IgD-negative memory B cell (primary cell): ENCODE measurements around the gene PZP. TPM values are rescaled to one million over a fixed set of nuclear protein-coding genes. Genes with fewer than 3 reads are reported as not detected.
A peak's percentile ranks its signal among the peaks of the same experiment; 100 is the strongest.
"Not testable (repeated sequence)": the region's sequence is repeated elsewhere in the genome, so short reads cannot be mapped to it uniquely, and the experiment has no call there.

ENCODE experiments used
- H3K27ac Mint-ChIP-seq, 3 donors: one replicate each; pipeline ENCODE4 v1.8.0; 2020 to 2022; ENCODE audit warnings: mild to moderate bottlenecking in 3 of 3, mixed read lengths in 3 of 3, moderate library complexity in 1 of 3
- H3K27me3 Mint-ChIP-seq: one replicate; pipeline ENCODE4 v1.8.0; 2021; ENCODE audit warnings: mixed read lengths
- H3K36me3 Mint-ChIP-seq: one replicate; pipeline ENCODE4 v1.8.0; 2020; ENCODE audit warnings: mild to moderate bottlenecking, mixed read lengths
- H3K4me1 Mint-ChIP-seq, 3 donors: one replicate each; pipeline ENCODE4 v1.8.0; 2020 to 2022; ENCODE audit warnings: mixed read lengths in 3 of 3, mild to moderate bottlenecking in 1 of 3
- H3K4me3 Mint-ChIP-seq, 4 donors: one replicate each; pipeline ENCODE4 v1.8.0; 2020 to 2022; ENCODE audit warnings: mild to moderate bottlenecking in 4 of 4, mixed read lengths in 4 of 4, moderate library complexity in 3 of 4
- H3K9me3 Mint-ChIP-seq, 3 donors: one replicate each; pipeline ENCODE4 v1.8.0; 2020 to 2021; ENCODE audit warnings: mixed read lengths in 3 of 3, mild to moderate bottlenecking in 1 of 3
- polyA plus RNA-seq: library from polyadenylated mRNA; unstranded; fragments of 300-500 nt; fragmentation: Illumina TruSeq; gene quantifications from one replicate; pipeline ENCODE4 v1.2.3, GENCODE V29; 2021

PZP gene
- not detected for polyA plus RNA-seq

DNA sequence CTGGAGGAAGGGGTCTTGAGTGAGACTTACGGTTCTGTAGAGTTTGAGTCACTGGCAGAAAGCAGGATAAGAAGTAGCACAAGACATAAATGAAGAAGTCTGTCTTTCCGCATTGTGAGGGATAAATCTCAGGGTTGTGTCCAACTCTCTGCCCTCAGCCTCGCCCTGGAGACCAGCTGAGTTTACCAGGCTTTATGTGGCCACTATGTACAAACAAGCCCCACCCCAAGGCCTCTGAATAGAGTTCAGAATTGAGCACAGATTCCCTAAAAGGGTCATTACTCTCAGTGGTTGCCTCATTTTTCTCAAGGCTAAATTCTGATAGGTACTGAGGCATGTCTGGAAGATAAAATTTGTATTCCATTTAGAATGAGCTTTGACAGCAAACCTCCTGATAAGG is at the start of gene PZP:
TSS of gene PZP (minus strand) at position 167 of the 400 bp plus-strand sequence. CDS start at position 113, 54 bp downstream.
- peaks cover 0 to 3% (median 0%) of the 10 kb centered on the region in 3 donors for H3K9me3 Mint-ChIP-seq

DNA sequence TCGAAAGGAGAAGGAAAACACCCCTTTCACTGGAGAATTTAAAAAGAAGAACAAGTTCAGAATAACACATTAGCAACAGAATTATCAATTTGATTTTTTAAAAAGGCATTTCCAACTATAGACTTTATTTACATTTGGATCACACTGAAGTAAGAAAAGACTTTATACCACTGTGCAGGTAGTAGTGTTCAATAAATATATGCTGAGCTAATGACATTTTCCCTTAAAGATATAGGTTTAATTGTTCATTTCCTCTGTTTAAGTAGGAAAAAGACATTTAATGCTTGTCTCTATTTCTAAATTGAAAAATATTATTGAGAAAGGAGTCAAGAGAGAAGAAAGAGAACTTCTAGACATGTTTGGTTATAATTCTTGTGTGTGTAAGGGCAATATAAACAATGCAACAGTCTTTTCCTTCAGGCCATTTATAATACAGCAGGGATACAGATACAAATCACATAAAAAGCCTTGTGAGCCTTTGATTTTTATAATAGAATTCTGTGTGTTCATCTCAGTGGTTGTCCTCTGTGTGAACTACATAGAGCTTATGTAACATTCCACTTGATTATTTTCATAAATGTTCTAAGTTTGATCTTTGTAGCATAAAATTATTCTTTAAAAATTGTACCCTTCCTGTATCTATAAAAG is 48.7 kb upstream of the PZP start:
- no peak overlapping the region for H3K4me3 Mint-ChIP-seq
- peaks cover 4% of the 10 kb centered on the region for H3K36me3 Mint-ChIP-seq
- H3K27ac Mint-ChIP-seq = no peak overlapping the region
- peaks cover 0 to 9% (median 0%) of the 10 kb centered on the region in 3 donors for H3K9me3 Mint-ChIP-seq
- H3K4me1 Mint-ChIP-seq = no peaks in the 10 kb centered on the region
- peaks cover 3% of the 10 kb centered on the region for H3K27me3 Mint-ChIP-seq

More for the DNA sequence above, at the start of gene PZP:
- H3K36me3 Mint-ChIP-seq = no peaks in the 10 kb centered on the region
- no peak within 1 kb of the TSS for H3K4me3 Mint-ChIP-seq
- no peak within 1 kb of the TSS for H3K27ac Mint-ChIP-seq
- no peaks in the 10 kb centered on the region for H3K4me1 Mint-ChIP-seq
- peaks cover 9% of the 10 kb centered on the region for H3K27me3 Mint-ChIP-seq

DNA sequence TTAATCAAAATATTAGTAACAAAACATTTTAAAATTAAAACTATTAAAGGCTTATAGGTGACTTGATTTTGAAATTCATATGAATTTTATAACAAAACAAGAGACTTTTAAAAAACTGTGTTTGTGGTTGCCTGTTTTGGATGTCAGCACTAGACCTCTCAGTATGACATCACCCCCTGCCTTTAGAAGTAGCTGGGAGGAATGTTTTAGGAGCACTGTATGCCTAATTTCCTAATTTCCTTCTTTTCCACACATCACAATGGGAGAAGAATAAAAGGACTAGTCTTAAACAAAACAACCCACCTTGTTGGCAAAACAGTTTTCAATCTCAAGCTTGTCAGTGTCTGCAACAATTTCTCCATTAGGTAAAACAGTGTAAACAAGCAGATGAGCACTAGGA is 48.1 kb upstream of the PZP start:
- Mint-ChIP-seq H3K36me3 (peaks cover 5% of the 10 kb centered on the region), H3K4me1 (no peaks in the 10 kb centered on the region), H3K27ac (no peak overlapping the region)

DNA sequence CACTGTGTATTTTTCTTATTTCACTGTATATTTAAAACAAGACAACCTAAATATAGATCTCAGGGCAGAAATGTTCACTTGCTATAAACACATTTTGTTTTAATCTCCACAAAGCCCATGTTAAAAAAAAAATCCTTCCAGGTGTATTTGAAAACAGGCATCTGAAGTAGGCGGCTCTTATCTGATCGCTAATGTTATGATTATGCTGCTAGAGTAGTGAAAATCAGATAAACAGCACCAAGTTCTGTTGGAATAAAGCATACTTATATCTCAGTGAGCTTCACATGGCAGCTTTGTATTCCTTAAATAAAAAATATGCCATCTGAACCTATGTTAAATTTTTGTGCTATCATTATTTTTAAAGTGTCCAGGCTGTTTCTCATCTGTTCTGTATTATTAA is 47.6 kb upstream of the PZP start:
- Mint-ChIP-seq H3K36me3 (peaks cover 6% of the 10 kb centered on the region), H3K4me3 (no peak overlapping the region), H3K4me1 (no peaks in the 10 kb centered on the region), H3K27me3 (peaks cover 7% of the 10 kb centered on the region), H3K9me3 (peaks cover 0 to 9% (median 0%) of the 10 kb centered on the region in 3 donors), H3K27ac (no peak overlapping the region)

More for the DNA sequence above, 48.1 kb upstream of the PZP start:
- no peak overlapping the region for H3K4me3 Mint-ChIP-seq
- H3K27me3 Mint-ChIP-seq = peaks cover 3% of the 10 kb centered on the region
- peaks cover 0 to 9% (median 0%) of the 10 kb centered on the region in 3 donors for H3K9me3 Mint-ChIP-seq

DNA sequence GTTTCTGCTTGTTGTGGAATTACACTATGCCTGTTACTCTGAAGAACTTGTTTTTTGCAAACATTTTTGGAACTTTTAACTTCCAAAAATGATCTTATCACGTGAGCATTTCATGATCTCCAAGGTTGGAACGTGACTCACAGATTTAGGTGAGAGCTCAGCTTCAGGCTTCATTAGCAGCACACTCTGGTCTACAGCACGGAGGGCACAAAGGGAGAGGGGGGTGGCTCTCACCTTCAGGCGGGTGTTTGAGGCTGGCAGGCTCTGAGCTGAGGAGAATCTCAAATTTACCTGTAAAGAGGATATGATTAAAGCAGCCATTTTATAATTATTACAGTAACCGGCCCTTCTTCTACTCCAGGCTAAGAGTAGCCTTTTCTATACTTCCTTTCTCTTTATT is 45.3 kb upstream of the PZP start:
- H3K27ac Mint-ChIP-seq = no peak overlapping the region
- H3K27me3 Mint-ChIP-seq = peaks cover 16% of the 10 kb centered on the region

DNA sequence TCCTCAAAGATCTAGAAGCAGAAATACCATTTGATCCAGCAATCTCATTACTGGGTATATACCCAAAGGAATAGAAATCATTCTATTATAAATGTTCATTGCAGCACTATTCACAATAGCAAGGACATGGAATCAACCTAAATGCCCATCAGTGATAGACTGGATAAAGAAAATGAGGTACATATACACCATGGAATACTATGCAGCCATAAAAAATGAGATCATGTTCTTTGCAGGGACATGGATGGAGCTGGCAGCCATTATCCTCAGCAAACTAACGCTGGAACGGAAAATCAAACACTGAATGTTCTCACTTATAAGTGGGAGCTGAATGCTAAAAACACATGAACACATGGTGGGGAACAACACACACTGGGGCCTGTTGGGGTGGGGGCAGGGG is 44.6 kb upstream of the PZP start:
- not testable (repeated sequence) for H3K36me3 Mint-ChIP-seq, H3K4me1 Mint-ChIP-seq, H3K27ac Mint-ChIP-seq, H3K4me3 Mint-ChIP-seq
- H3K9me3 Mint-ChIP-seq = peaks cover 0 to 13% (median 0%) of the 10 kb centered on the region in 3 donors
- peaks cover 20% of the 10 kb centered on the region for H3K27me3 Mint-ChIP-seq

More for the DNA sequence above, 45.3 kb upstream of the PZP start:
- Mint-ChIP-seq H3K4me1 (no peaks in the 10 kb centered on the region), H3K36me3 (peaks cover 6% of the 10 kb centered on the region), H3K4me3 (no peak overlapping the region), H3K9me3 (peaks cover 0 to 13% (median 0%) of the 10 kb centered on the region in 3 donors)

DNA sequence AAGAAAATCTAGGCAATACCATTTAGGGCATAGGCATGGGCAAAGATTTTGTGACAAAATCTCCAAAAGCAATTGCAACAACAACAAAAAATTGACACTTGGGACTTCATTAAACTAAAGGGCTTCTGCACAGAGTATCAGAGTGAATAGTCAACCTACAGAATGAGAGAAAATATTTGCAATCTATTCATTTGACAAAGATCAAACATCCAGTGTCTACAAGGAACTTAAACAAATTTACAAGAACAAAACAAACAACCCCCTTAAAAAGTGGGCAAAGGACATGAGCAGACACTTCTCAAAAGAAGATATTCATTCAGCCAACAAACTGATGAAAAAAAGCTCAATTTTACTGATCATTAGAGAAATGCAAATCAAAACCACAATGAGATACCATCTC is 44.1 kb upstream of the PZP start:
- no peak overlapping the region for H3K27ac Mint-ChIP-seq
- H3K27me3 Mint-ChIP-seq = peaks cover 21% of the 10 kb centered on the region
- peaks cover 0 to 13% (median 0%) of the 10 kb centered on the region in 3 donors for H3K9me3 Mint-ChIP-seq
- no peaks in the 10 kb centered on the region for H3K4me1 Mint-ChIP-seq
- H3K4me3 Mint-ChIP-seq = no peak overlapping the region
- peaks cover 6% of the 10 kb centered on the region for H3K36me3 Mint-ChIP-seq

DNA sequence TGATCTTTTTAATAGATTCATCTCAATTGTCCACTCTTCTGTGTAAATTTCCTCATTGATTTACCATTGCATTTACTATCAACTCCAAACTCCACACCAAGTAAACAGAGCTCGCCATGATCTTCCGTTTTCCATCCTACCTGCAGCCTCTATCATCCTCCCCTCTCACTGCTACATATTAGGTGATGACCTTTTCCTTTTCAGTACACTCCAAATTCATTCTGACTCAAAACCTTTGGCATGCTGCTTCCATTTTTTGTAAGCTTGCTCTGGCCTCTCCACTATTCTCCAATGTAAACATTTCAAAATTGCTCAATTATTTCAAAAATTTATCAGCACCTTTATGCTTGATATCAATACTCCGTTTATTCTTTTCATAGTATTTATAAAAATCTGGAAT is 40.2 kb upstream of the PZP start:
- H3K4me3 Mint-ChIP-seq = no peak overlapping the region
- H3K4me1 Mint-ChIP-seq = peaks cover 0 to 4% (median 2%) of the 10 kb centered on the region in 3 donors
- H3K27ac Mint-ChIP-seq = no peak overlapping the region
- peaks cover 0 to 13% (median 0%) of the 10 kb centered on the region in 3 donors for H3K9me3 Mint-ChIP-seq
- H3K36me3 Mint-ChIP-seq = peaks cover 6% of the 10 kb centered on the region
- peaks cover 29% of the 10 kb centered on the region for H3K27me3 Mint-ChIP-seq

DNA sequence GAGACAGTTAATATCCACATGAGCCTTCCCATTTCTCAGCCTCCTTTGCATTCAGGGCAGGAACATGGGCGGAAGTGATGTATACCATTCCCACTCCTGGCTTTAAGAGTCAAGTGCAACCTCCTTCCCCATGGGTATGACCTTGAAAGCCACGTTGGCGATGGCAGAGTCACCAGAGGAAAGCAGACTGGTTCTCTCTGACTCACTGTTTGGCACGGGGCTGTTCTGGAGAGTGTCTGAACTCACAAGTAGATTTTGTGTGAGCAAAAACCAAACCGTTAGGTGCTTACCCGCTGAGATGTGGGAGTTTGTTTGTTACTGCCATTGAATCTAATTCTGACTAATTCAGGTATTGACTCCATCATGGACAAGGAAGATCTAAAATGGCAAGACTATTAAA is 36.7 kb upstream of the PZP start:
- Mint-ChIP-seq H3K4me1 (peaks cover 2 to 8% (median 4%) of the 10 kb centered on the region in 3 donors), H3K36me3 (no peaks in the 10 kb centered on the region), H3K27me3 (peaks cover 23% of the 10 kb centered on the region), H3K4me3 (no peak overlapping the region), H3K27ac (no peak overlapping the region), H3K9me3 (no peaks in the 10 kb centered on the region)

DNA sequence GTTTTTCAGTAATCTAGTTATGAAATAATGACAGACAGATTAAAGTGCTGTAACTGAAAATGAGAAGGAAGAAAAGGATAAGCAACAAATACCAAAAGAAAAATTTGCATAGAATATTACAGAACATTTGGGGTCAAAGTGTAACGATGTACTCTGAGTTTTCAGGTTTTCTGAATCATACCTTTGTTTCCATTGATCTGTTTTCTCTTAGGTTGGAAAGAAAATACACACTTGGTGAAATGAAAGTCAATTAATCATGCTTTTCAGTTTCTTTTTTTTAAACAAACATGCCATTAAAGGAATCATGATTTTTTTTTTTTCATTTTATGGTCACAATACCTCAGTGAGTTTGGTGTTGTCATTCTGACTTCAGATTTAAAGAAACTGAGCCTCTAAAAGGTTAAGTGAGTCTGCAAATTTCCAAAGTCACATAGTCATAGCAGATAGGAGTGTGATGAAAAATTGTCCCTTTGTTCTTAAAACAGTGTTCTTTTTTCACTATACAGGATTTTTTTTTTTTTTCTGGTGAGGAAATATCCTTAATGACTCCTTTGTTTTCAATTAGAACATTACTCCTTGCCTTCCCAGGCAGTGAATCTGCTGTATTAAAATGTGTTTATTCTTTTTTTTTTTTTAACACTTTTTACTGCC is 35.9 kb upstream of the PZP start:
- Mint-ChIP-seq H3K27ac (no peak overlapping the region), H3K27me3 (peaks cover 23% of the 10 kb centered on the region), H3K4me3 (no peak overlapping the region), H3K36me3 (no peaks in the 10 kb centered on the region), H3K4me1 (peaks cover 2 to 9% (median 4%) of the 10 kb centered on the region in 3 donors), H3K9me3 (no peaks in the 10 kb centered on the region)

DNA sequence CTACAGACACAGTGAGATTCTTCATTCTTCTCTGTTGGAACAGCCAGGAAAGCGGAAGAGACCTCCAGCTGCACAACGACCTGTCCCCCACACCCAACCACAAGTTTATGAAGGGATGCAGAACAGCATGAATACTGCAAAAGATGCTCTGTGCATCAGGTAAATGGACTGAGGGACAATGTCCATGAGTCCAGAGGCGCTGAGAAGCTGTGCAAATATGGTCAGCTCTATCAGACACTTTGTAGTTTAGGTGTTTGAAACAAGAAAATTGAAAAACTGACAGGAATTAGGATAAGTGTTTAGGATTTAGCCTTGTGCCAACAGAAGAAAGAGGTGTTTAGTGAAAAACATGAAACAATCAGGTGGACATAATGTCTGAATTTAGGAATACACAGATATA is 33.1 kb upstream of the PZP start:
- H3K9me3 Mint-ChIP-seq = no peaks in the 10 kb centered on the region
- H3K36me3 Mint-ChIP-seq = peaks cover 2% of the 10 kb centered on the region
- H3K4me3 Mint-ChIP-seq = peak overlapping the region in 1 of 4 donors; percentile 2
- no peak overlapping the region for H3K27ac Mint-ChIP-seq
- H3K27me3 Mint-ChIP-seq = peaks cover 14% of the 10 kb centered on the region
- peaks cover 2 to 9% (median 4%) of the 10 kb centered on the region in 3 donors for H3K4me1 Mint-ChIP-seq

DNA sequence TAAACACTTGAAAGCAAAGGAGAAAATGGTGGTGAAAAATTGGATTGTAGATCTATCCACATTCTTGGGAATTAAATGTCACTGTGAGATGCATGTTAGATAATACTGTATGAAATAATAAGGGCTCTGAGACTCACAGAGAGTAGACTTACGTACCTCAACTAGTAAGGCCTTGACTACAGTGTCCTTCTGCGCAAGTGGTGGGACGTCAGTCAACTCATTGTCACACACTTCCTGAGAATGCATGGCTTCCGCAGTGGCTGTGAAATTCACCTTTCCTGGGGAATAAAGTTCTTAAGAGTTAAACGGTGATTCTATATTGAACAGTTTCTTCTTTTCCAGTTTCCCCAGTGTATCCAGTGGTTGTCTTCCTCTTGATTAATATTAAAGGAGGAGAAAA is 32.6 kb upstream of the PZP start:
- H3K27ac Mint-ChIP-seq = no peak overlapping the region

DNA sequence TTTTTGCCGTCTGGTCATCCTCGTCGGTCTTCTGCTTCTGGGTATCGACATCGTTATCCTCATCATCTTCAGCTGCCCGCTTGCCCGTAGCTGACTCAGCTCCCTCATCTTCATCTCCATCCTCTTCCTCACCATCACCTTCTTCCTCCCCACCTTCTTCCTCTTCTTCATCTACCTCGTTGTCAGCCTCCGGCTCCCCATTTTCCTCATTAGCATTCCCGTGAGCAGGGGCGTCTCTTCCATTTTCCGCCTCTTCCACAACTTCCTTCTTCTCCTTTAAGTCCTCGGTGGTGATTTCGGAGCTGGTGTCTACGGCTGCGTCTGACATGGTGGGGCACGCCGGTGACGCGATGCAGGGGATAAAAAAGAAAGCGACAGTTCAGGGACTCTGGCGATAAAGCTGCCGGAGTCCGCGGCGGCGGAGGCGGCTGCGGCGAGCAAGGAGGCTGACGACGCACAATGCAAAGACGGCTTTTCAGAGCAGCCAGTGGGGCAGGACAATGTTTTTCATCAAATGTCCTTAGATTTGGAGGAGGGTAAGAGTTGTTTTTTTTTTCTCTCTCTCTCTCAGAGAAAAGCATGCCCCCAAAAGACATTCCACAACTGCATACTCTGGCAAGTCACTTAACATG is 31.9 kb upstream of the PZP start:
- not testable (repeated sequence) for H3K9me3 Mint-ChIP-seq, H3K36me3 Mint-ChIP-seq, H3K4me1 Mint-ChIP-seq, H3K27me3 Mint-ChIP-seq
- peak overlapping the region in 2 of 3 donors; percentile 19 to 74 for H3K27ac Mint-ChIP-seq
- peak overlapping the region; percentile 63 to 94 (median 85) for H3K4me3 Mint-ChIP-seq

More for the DNA sequence above, 32.6 kb upstream of the PZP start:
- H3K4me1 Mint-ChIP-seq = peaks cover 2 to 9% (median 4%) of the 10 kb centered on the region in 3 donors
- peaks cover 11% of the 10 kb centered on the region for H3K27me3 Mint-ChIP-seq
- H3K4me3 Mint-ChIP-seq = peak overlapping the region in 2 of 4 donors; percentile 90 to 94
- no peaks in the 10 kb centered on the region for H3K9me3 Mint-ChIP-seq
- H3K36me3 Mint-ChIP-seq = peaks cover 2% of the 10 kb centered on the region

DNA sequence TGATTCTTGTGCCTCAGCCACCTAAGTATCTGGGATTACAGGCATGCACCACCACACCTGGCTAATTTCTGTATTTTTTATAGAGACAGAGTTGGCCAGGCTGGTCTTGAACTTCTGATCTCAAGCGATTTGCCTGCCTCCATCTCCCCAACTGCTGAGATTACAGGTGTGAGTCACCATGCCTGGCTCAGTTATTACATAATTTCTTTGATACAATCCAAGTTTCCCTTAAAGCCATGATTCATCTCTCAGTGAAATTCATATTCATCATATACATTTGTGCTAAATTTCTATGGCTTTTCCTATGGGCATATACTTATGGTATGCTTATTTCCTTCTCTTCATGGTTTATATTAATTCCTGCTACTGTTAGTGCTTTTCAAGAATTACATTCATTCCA is 29.1 kb upstream of the PZP start:
- Mint-ChIP-seq H3K27ac (no peak overlapping the region), H3K4me1 (peaks cover 0 to 4% (median 4%) of the 10 kb centered on the region in 3 donors), H3K36me3 (peaks cover 2% of the 10 kb centered on the region), H3K9me3 (no peaks in the 10 kb centered on the region), H3K27me3 (peaks cover 12% of the 10 kb centered on the region), H3K4me3 (no peak overlapping the region)

DNA sequence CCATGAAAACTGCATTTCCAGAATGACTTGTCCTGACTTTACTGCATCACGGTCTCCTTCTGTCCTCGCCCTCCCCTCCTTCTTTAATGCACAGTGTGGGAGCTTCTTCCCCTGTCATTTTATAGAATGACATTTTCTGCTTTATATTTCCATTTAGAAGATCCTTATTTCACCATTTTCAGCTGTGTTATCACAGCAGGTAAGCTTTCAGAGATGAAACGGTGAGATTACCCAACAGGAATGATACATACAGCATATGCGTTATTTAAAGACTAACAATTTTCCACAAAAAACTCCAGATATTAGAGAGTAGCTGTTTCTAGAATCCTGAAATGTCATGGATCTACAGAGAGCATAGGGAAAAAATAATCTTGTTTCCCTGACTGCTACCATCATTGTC is 27.3 kb upstream of the PZP start:
- peaks cover 16% of the 10 kb centered on the region for H3K27me3 Mint-ChIP-seq
- H3K4me1 Mint-ChIP-seq = peaks cover 0 to 4% (median 4%) of the 10 kb centered on the region in 3 donors
- no peak overlapping the region for H3K4me3 Mint-ChIP-seq
- no peak overlapping the region for H3K27ac Mint-ChIP-seq
- H3K9me3 Mint-ChIP-seq = peaks cover 0 to 2% (median 0%) of the 10 kb centered on the region in 3 donors
- H3K36me3 Mint-ChIP-seq = peaks cover 2% of the 10 kb centered on the region
